K562 (cell line): ENCODE results near the gene ARMC12. TPM values are rescaled to one million over a fixed set of nuclear protein-coding genes. Genes with fewer than 3 reads are reported as not detected.

Experiments used
- ARNT ChIP-seq, 2 experiments: fragments of 450-650 bp; IDR thresholded peaks; 2 replicates each; pipeline ENCODE4 v1.6.1; 2016; ENCODE audit warnings: mild to moderate bottlenecking in 1 of 2
- DACH1 ChIP-seq: fragments of 450-650 bp; IDR thresholded peaks from 2 replicates; pipeline ENCODE4 v1.6.1; 2018; ENCODE audit not compliant: partially characterized antibody
- ERF ChIP-seq: fragments of 450-650 bp; formaldehyde crosslinking; IDR thresholded peaks from 2 replicates; pipeline ENCODE4 v1.4.0; 2020; ENCODE audit warnings: mild to moderate bottlenecking, mixed read lengths
- FOXJ2 ChIP-seq: fragments of 200-800 bp; sonication (Bioruptor generic); IDR thresholded peaks from 2 replicates; pipeline ENCODE4 v1.6.1; 2016; ENCODE audit warnings: missing genetic modification characterization, missing compliant biosample characterization
- HDAC8 ChIP-seq: fragments of 450-650 bp; IDR thresholded peaks from 2 replicates; pipeline ENCODE4 v1.6.1; 2016; ENCODE audit warnings: mild to moderate bottlenecking, missing genetic modification characterization, moderate library complexity, missing compliant biosample characterization
- HMGN3 ChIP-seq: IDR thresholded peaks from 2 replicates; pipeline ENCODE4 v1.6.1; 2011; ENCODE audit warnings: borderline replicate concordance, low read depth, mild to moderate bottlenecking, mixed read lengths, low read length; ENCODE audit not compliant: insufficient read length; ENCODE audit errors: extremely low read depth
- JUND ChIP-seq, 2 experiments: IDR thresholded peaks; 2 replicates in 1 of 2; 3 replicates in 1 of 2; pipeline ENCODE4 v1.6.1; 2011; ENCODE audit warnings: borderline replicate concordance in 2 of 2, low read depth in 2 of 2, low read length in 2 of 2, improper control_type of control experiment in 1 of 2, missing biosample characterization in 1 of 2, missing genetic modification characterization in 1 of 2, missing genetic modification reagents in 1 of 2
- NRF1 ChIP-seq, 2 experiments: fragments of 450-650 bp; IDR thresholded peaks in 1 of 2; conservative IDR thresholded peaks in 1 of 2; 2 replicates each; pipeline ENCODE4 v1.6.1; 2014; ENCODE audit warnings: mild to moderate bottlenecking in 2 of 2
- RBM34 ChIP-seq: fragments of 200-400 bp; formaldehyde crosslinking; IDR thresholded peaks from 2 replicates; pipeline ENCODE4 v1.6.1; 2018; ENCODE audit warnings: low read length, borderline replicate concordance; ENCODE audit not compliant: insufficient read depth
- SP1 ChIP-seq: sonication (generic); formaldehyde crosslinking; IDR thresholded peaks from 2 replicates; pipeline ENCODE4 v1.8.1; 2022; ENCODE audit warnings: mild to moderate bottlenecking, missing genetic modification reagents
- TARDBP ChIP-seq: fragments of 450-650 bp; IDR thresholded peaks from 2 replicates; pipeline ENCODE4 v1.6.1; 2016
- U2AF1 ChIP-seq: fragments of 200-400 bp; formaldehyde crosslinking; optimal IDR thresholded peaks from 2 replicates; pipeline ENCODE3; 2017; ENCODE audit warnings: mild to moderate bottlenecking, low read depth, low read length, moderate library complexity
- ZEB2 ChIP-seq: fragments of 450-650 bp; IDR thresholded peaks from 2 replicates; pipeline ENCODE4 v1.6.1; 2016
- polyA plus RNA-seq, 8 experiments: library from polyadenylated mRNA; depleted of rRNA in 4 of 8; stranded (reverse) in 5 of 8; unstranded in 3 of 8; fragments of >200 nt; fragmentation: Nextera tagmentation in 2 of 8; fragmentation: Illumina TruSeq in 1 of 8; extraction: Ambion mirVana in 2 of 8; extraction: Trizol in 1 of 8; gene quantifications; 2 replicates each; pipeline versions ENCODE4 v1.2.1 to v1.2.3, GENCODE V29; 2011 to 2014; ENCODE audit warnings: inconsistent platforms in 1 of 8, missing spikeins in 1 of 8
- total RNA-seq, 7 experiments: library from RNA; depleted of rRNA in 6 of 7; stranded (reverse); fragments of >200 nt in 6 of 7; fragmentation: Illumina TruSeq in 2 of 7; extraction: Trizol in 2 of 7; gene quantifications; 2 replicates each; pipeline versions ENCODE4 v1.2.1 to v1.2.3, GENCODE V29; 2011 to 2021; ENCODE audit warnings: low replicate concordance in 1 of 7

The ARMC12 gene
- total and polyA plus RNA-seq, 9 of the 15 experiments (the other 6 are each of a cell fraction or from before 2014, with no cell fraction given), result 0.09 to 0.58 (median 0.31) TPM; not detected in 3

GRCh38 chr6:35687658-35688604 lies 48.9 kb upstream of the ARMC12 start (continued):
- TF ChIP-seq ARNT (IDR thresholded peaks at IDR 0.05) (no peak), NRF1 (conservative IDR thresholded peaks at IDR 0.05 in 1 of 2, IDR thresholded peaks at IDR 0.05 in 1 of 2) (peak; percentile 59 to 60), HDAC8 (tag) (0 out of 2 replicates have a peak, but pooled peaks have one; percentile 11), HMGN3 (peak; percentile 20), U2AF1 (peak; percentile 51), ZEB2 (peak; percentile 68), RBM34 (0 out of 2 replicates have a peak, but pooled peaks have one; percentile 39), SP1 (peak; percentile 67; the same call in 1 of the 2 replicates), FOXJ2 (tag) (peak; percentile 38; the same call in 1 of the 2 replicates), ERF (CRISPR knock-in tag) (no peak), DACH1 (peak; percentile 60), JUND (IDR thresholded peaks at IDR 0.05; ENCODE audit: borderline replicate concordance, low read depth, low read length) (0 out of 2 replicates have a peak, but pooled peaks have one; percentile 28), JUND (tag; IDR thresholded peaks at IDR 0.05; ENCODE audit: borderline replicate concordance, low read depth, low read length) (0 out of 3 replicates have a peak, but pooled peaks have one; percentile 20), TARDBP (0 out of 2 replicates have a peak, but pooled peaks have one; percentile 39)
- TF ChIP-seq, all 486 proteins: peak for 102
